Spleen (tissue), 7 donors: ENCODE results near the gene G3BP2.

Source experiments
- POLR2A ChIP-seq, 3 donors: fragments of 450-650 bp; IDR thresholded peaks; one replicate each; pipeline ENCODE4 v1.5.1; 2017; ENCODE audit warnings: antibody characterized with exemption in 3 of 3, mild to moderate bottlenecking in 1 of 3
- POLR2AphosphoS5 ChIP-seq, 3 donors: sonication (generic); formaldehyde crosslinking; IDR thresholded peaks; one replicate each; pipeline ENCODE4 v1.5.1; 2017; ENCODE audit warnings: antibody characterized with exemption in 3 of 3
- TF ChIP-seq, protein P1 (sequence below), 11 experiments: fragments of 200-600 bp in 7 of 11; fragments of 450-650 bp in 4 of 11; sonication (generic) in 4 of 11; IDR thresholded peaks in 8 of 11; conservative IDR thresholded peaks in 3 of 11; 1 replicate in 7 of 11; 2 replicates in 4 of 11; pipeline versions ENCODE4 v1.4.0 to v1.8.0; 2016 to 2021; ENCODE audit warnings: antibody characterized with exemption in 11 of 11, inconsistent platforms in 4 of 11, mild to moderate bottlenecking in 1 of 11
- donor health status: DM: no; HTN: no; CAD: no; lungs with moderate emphysema.
- donor health status: DM: no; HTN: no; CAD: no.
- donor health status: DM: no; HTN: no; CAD: no.

DNA sequence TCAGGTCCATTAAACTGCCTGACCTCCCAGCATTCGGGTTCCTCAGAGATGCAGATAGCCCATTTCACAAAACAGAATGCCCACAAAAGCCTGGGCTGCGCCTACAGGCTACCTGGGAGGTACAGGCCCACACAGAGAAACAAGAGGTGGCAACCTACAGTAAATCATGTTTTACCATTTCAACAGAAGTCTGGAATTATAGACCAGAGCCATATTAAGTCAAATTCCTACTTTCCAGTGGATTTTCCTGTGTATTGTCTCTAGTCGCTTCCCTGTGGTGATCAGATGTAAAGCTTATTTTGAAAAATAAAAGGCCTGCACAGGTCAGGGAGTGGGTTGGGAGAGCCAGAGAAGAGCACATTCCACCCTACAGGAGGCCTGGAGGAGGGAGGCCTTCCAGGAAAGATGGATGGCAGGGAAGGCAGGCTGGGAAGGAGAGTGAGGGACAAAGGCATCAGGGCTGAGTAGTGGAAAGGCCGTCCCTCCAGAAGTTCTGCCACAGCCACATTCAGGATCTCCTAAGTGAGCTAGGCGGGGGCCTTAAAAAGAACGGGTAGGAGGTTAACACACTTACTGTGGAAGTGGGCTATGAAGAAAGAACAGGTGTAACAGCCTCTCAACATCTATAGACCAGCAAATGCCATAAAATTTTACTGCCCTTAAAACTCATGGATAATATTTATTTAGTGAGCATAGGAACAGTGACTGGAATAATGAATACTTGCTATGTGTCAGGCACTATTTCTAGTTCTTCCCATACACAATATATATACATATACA lies 32.2 kb upstream of the G3BP2 start:
- TF ChIP-seq POLR2A (IDR thresholded peaks at IDR 0.05): no peak
- TF ChIP-seq, protein P1, sequence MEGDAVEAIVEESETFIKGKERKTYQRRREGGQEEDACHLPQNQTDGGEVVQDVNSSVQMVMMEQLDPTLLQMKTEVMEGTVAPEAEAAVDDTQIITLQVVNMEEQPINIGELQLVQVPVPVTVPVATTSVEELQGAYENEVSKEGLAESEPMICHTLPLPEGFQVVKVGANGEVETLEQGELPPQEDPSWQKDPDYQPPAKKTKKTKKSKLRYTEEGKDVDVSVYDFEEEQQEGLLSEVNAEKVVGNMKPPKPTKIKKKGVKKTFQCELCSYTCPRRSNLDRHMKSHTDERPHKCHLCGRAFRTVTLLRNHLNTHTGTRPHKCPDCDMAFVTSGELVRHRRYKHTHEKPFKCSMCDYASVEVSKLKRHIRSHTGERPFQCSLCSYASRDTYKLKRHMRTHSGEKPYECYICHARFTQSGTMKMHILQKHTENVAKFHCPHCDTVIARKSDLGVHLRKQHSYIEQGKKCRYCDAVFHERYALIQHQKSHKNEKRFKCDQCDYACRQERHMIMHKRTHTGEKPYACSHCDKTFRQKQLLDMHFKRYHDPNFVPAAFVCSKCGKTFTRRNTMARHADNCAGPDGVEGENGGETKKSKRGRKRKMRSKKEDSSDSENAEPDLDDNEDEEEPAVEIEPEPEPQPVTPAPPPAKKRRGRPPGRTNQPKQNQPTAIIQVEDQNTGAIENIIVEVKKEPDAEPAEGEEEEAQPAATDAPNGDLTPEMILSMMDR (IDR thresholded peaks at IDR 0.05 in 8 of 11, conservative IDR thresholded peaks at IDR 0.05 in 3 of 11): no peak
- no peak for TF ChIP-seq POLR2AphosphoS5 (IDR thresholded peaks at IDR 0.05)
